Measurements from ENCODE around the gene PILRB.

PILRB gene

GRCh38 chr7:100415448-100415847 lies 57.5 kb downstream of the PILRB start:
- H3K9me3 ChIP-seq (ENCODE audit: control insufficient read depth, insufficient read depth, low read length), result no peaks in the 10 kb centered on the region
- H3K79me2 ChIP-seq (ENCODE audit: control insufficient read depth, low read length), result no peaks in the 10 kb centered on the region
- no peak overlapping the region for H3K4me2 ChIP-seq (ENCODE audit: low read length)
- no peaks in the 10 kb centered on the region for H4K20me1 ChIP-seq (ENCODE audit: control insufficient read depth, insufficient read depth, low read depth, low read length)
- TF ChIP-seq EZH2phosphoT487 (IDR thresholded peaks at IDR 0.05; ENCODE audit: borderline replicate concordance, low read length) (no peak), CTCF (IDR thresholded peaks at IDR 0.05; ENCODE audit: low read depth, low read length, poor library complexity, severe bottlenecking) (no peak)
- no peak overlapping the region for H3K4me3 ChIP-seq (ENCODE audit: low read length)
- H3K27me3 ChIP-seq (ENCODE audit: control insufficient read depth, low read length), result 0 out of 2 replicates have a peak, but pooled peaks cover 3% of the 10 kb centered on the region
- no peaks in the 10 kb centered on the region for H3K9me2 ChIP-seq (replicated peaks; ENCODE audit: control insufficient read depth, low read length)
- H3K4me1 ChIP-seq (ENCODE audit: control insufficient read depth, low read length), result peaks cover 32% of the 10 kb centered on the region
- no peaks in the 10 kb centered on the region for H3F3A ChIP-seq (ENCODE audit: control insufficient read depth, insufficient read depth)
- H3K36me3 ChIP-seq (ENCODE audit: control insufficient read depth, low read length), result no peaks in the 10 kb centered on the region
- no peak overlapping the region for H3K27ac ChIP-seq (ENCODE audit: low read depth, low read length)
